GM10248 (cell line): Measurements from ENCODE around the gene WDR53.
"Not testable (repeated sequence)": the region's sequence is repeated elsewhere in the genome, so short reads cannot be mapped to it uniquely, and the experiment has no call there.

ENCODE experiments used
- CTCF ChIA-PET: fragments of 300-600 bp; sonication (Branson Sonifier 250); formaldehyde crosslinking; extraction: SDS; loops from one replicate; lab custom pipeline; 2021; ENCODE audit warnings: antibody characterized with exemption; lab: Yijun Ruan, JAX
- POLR2A ChIA-PET: fragments of 350-650 bp; sonication (Branson Sonifier 250); formaldehyde crosslinking; extraction: SDS; loops from one replicate; lab custom pipeline; 2020; ENCODE audit warnings: antibody characterized with exemption; lab: Yijun Ruan, JAX
- DNase-seq: peaks from one replicate; pipeline ENCODE4 v3.0.0; 2012; ENCODE audit errors: extremely low spot score
- TF ChIP-seq, protein P1 (sequence below): IDR thresholded peaks from 2 replicates; pipeline ENCODE4 v1.5.1; 2012; ENCODE audit warnings: mild to moderate bottlenecking, low read depth; ENCODE audit errors: extremely low read depth, missing control alignments, control extremely low read depth

Gene WDR53

DNA sequence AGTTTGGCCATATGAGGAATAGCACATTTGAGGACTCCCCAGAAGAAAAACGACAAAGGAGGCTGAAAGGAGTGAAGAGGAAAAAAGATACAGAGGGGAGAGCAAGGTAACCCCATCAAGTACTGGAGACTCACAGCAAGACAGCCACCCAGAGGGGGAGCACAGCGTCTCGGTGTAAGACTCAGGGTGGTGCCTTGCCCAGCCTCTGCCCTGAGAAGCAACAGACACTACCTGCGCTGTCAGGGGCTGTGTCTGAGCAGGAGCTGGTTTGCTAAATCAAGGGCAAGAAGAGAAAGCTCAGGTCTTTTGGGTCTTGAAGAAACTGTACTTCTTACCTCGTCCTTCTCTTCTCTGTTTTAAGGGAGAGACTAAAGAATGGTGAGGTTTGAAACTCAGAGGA lies 28.0 kb upstream of the WDR53 start:
- POLR2A ChIA-PET: no interaction called here
- CTCF ChIA-PET: interaction anchor here (1.0 to 2.8 kb wide), 5 partner anchors 8 to 89 kb away, joined by 3 to 9 read pairs (median 6); no protein-coding TSS in a partner anchor
- DNase-seq: no peak
- TF ChIP-seq, protein P1, sequence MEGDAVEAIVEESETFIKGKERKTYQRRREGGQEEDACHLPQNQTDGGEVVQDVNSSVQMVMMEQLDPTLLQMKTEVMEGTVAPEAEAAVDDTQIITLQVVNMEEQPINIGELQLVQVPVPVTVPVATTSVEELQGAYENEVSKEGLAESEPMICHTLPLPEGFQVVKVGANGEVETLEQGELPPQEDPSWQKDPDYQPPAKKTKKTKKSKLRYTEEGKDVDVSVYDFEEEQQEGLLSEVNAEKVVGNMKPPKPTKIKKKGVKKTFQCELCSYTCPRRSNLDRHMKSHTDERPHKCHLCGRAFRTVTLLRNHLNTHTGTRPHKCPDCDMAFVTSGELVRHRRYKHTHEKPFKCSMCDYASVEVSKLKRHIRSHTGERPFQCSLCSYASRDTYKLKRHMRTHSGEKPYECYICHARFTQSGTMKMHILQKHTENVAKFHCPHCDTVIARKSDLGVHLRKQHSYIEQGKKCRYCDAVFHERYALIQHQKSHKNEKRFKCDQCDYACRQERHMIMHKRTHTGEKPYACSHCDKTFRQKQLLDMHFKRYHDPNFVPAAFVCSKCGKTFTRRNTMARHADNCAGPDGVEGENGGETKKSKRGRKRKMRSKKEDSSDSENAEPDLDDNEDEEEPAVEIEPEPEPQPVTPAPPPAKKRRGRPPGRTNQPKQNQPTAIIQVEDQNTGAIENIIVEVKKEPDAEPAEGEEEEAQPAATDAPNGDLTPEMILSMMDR: no peak

DNA sequence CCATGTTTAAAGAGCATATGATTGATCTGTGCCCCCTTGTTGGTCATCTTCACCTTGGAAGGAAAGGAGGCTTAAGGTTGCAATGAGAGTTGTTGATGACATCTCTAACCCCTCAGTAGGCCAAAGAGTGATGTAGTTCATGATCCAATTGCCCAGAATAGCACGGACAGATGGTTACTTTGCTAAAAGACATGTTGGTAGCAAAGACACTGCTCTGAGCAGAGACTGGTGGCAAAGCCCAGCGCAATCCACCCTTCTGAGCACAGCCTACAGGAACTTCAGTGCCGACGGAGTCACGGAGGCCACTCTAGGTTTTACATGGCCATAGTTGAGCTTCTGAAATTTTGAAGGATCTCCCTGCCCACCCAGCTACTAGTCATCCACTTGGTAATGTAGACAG lies 21.9 kb upstream of the WDR53 start:
- TF ChIP-seq, protein P1: no peak
- POLR2A ChIA-PET: no interaction called here
- CTCF ChIA-PET: interaction anchor here (1.0 to 2.3 kb wide), 6 partner anchors 14 to 95 kb away, joined by 3 to 8 read pairs (median 4); no protein-coding TSS in a partner anchor
- DNase-seq: no peak

- TF ChIP-seq, protein P1: no peak
- CTCF ChIA-PET: interaction anchor here (1.7 to 2.1 kb wide), 5 partner anchors 11 to 24 kb away, joined by 5 to 13 read pairs (median 6); partner anchors contain the start of gene FBXO45
Measured at GRCh38 chr3:196585044-196585757, 16.8 kb upstream of the WDR53 start.

GRCh38 chr3:196572389-196572788 lies 4.0 kb upstream of the WDR53 start:
- POLR2A ChIA-PET: no interaction called here

More at GRCh38 chr3:196585044-196585757, 16.8 kb upstream of the WDR53 start:
- DNase-seq: no peak
- POLR2A ChIA-PET: no interaction called here

GRCh38 chr3:196570332-196570731 lies 2.0 kb upstream of the WDR53 start:
- ChIA-PET POLR2A (interaction anchor here (0.6 kb wide), 1 partner anchor 303 kb away, joined by 4 read pairs; no protein-coding TSS in a partner anchor), CTCF (interaction anchor here (1.8 kb wide), 1 partner anchor 14 kb away, joined by 5 read pairs; no protein-coding TSS in a partner anchor)
- not testable (repeated sequence) for DNase-seq

More at GRCh38 chr3:196572389-196572788, 4.0 kb upstream of the WDR53 start:
- TF ChIP-seq, protein P1: no peak
- no peak for DNase-seq
- CTCF ChIA-PET: interaction anchor here (1.4 to 1.8 kb wide), 2 partner anchors 12 to 44 kb away, joined by 4 to 5 read pairs; no protein-coding TSS in a partner anchor

GRCh38 chr3:196569003-196569516 lies 706 bp upstream of the WDR53 start:
- TF ChIP-seq, protein P1: no peak
- DNase-seq: peak; percentile 45
- ChIA-PET CTCF (interaction anchor here (0.6 to 2.5 kb wide), 7 partner anchors 11 to 373 kb away, joined by 3 to 7 read pairs (median 4); partner anchors contain the start of gene NCBP2), POLR2A (interaction anchor here (0.6 kb wide), 1 partner anchor 249 kb away, joined by 3 read pairs; no protein-coding TSS in a partner anchor)
